AML-193 (cell line): ENCODE results near the gene PSPN.

Experiments
- DNase-seq, 2 experiments: peaks; one replicate each; lab custom pipeline; 2025; lab: John Stamatoyannopoulos, UW

PSPN gene, protein sequence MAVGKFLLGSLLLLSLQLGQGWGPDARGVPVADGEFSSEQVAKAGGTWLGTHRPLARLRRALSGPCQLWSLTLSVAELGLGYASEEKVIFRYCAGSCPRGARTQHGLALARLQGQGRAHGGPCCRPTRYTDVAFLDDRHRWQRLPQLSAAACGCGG

DNA sequence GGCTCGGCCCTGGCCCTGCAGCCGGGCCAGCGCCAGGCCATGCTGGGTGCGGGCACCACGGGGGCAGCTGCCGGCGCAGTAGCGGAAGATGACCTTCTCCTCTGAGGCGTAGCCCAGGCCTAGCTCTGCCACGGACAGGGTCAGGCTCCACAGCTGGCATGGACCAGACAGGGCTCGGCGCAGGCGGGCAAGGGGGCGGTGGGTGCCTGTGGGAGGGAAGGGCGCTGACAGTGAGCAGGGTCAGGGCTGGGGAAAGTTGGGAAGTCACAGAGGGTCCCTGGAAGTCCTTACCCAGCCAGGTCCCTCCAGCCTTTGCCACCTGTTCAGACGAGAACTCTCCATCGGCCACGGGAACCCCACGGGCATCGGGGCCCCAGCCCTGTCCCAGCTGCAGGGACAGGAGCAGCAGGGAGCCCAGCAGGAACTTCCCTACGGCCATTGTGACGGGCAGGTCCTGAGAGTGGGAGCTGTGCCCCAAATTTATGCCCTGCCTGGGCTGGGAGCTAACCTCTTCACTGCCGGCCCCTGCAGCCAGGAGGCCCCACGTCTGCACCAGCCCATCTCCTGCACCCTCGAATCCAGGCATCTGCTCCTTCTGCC lies at the start of gene PSPN:
PSPN (minus strand) TSS at position 523 of the 600 bp plus-strand sequence; CDS start at position 439, 84 bp downstream.
- no peak for DNase-seq

DNA sequence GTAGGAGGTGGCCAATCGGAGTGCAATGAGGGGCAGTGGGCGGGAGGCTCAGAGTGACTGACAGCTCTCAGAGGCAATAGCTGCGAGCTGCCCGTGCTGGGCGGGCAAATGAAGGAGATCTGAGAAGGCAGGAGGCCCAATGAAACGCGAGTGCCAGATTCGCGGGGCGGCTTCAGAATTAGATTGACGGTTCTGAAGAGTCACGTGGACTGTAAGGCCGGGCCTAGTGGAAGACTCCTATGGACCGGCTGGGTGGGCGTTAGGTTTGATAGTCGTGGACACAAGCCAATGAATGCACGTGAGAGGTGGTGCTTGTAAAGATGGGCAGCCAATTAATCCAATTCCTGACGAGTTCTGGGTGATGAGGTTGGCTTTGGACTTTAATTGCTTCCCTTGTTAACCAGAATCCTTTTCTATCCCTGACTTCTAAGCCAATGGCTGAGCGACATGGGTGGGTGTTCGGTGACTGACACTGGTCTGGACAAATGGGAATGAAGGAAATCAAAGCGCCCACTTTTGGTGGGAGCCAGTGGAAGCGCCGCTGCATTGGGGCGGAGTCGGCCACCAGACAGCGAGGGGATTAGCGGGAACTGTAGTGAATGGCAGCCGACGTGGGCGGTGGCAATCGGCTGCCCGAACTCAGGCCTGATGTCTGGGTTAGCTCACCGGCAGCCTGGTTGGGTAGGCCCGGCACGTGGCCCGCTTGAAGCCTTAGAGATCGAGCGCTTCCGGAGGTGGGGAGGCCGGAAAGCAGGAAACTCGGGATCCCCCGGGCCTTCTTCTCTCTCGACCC lies 49.4 kb upstream of the PSPN start:
- peak; percentile 99 to 100 for DNase-seq

DNA sequence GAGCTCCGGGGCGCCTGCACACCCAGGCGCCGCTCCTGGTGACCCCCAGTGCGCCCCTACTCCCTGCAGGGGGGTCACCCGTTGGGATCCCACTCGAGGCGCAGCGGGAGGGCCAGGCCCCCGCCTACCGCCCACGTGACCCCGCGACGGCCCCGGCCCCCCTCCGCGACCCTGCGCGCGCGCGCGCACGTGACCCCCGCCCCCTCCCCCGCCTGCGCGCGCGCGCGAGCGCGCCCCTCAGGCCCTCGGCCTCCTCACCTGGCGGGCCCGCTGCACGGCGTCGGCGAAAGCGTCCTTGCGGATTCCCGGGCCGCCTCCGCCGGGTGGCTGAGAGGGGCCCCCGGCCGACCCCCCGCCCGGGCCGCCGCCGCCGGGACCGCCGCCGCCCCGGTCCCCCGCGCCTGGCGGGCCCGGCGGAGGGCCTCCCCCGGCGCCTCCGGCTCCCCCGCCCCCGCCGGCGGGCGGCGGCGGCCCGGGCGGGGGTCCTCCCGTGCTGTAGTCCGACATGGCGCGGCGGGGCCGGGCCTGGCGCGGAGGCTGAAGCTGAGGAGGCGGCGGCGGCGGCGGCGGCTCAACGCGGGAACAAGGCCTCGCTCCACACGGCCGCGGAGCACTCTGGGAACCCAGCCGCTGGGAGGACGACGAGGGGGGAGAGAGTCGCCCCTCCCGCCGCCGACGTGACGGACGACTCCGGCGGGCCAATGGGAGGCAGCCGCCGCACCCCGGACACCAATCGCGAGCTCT lies 48.6 kb upstream of the PSPN start, which contains the start of gene KHSRP:
KHSRP (minus strand) TSS at position 617 of the 744 bp plus-strand sequence; CDS start at position 507, 110 bp downstream.
- no peak for DNase-seq

DNA sequence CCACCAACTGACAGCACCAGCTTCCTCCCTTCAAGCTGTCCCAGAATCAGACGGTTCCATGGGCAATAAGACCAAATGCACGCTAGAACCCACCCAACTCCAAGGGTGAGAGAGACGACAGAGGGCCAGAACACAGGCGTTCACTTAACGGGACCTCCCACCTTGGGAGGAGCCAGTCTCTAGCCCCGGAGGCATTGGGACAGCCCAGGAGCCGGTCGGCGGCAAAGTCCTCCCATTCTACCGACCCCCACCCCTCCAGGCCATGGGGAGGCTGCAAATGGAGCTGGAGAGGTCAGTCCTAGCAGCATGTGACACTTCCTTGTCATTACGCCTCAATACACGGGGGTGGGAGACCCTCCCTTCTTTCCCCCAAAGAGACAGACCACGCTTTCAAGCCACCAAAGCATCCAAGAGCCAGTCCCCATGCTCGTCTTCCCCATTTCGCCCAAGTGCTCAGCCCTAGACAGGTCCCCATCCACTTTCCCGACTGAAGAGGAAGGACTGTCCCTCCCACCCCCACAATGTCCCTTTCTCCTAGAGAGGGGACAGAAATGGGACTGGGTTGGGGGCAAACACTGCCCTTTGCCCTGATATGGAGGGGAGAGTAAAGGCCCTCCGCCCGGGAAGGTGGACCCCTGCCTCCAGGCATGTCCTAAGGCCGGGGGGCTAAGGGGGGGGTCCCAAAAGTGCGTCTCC lies 47.9 kb upstream of the PSPN start:
- peak; percentile 11 to 18 for DNase-seq

DNA sequence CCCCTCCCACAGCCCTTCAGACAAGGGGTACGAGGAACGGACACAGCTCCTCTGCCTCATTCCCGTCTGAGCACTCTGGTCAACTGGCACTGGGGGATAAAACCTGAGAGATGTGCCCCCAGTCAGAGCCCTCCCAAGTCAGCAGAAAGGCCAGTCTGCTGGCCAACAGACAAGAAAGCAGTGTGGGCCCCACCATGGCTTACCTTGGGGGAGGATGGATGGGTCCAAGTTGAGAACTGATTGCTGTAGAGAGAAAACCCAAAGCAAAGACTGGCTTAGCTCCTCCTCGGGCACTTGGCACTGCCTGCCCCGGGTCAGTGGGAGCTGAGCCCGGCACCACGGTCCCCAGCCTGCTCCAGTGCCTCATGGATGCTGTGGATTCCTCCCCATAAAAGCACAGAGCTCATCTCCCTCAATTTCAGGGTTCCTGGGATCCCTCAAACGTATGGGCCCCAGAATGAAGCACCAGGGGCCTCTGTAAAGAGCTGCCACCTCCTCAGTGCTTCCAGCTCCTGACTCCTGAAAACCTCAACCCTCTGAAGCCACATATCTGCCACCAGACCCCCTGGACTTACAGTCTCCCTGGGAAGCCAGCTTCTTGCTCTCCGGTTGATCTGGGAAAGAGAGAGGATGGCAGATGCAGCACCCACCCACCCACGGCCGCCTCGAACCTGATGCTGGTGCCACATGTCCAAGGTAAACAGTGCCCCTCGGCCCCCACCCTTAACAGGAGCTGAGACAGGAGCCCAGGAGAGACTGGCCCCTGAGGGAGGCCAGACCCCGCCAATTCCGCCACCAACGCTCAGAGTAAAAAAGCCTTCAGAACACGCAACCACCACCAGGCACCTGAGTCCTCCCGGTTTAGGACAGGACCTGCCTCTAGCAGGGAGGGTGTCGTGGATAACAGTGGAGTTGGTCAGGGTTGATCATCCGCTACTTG lies 45.6 kb upstream of the PSPN start:
- no peak for DNase-seq

DNA sequence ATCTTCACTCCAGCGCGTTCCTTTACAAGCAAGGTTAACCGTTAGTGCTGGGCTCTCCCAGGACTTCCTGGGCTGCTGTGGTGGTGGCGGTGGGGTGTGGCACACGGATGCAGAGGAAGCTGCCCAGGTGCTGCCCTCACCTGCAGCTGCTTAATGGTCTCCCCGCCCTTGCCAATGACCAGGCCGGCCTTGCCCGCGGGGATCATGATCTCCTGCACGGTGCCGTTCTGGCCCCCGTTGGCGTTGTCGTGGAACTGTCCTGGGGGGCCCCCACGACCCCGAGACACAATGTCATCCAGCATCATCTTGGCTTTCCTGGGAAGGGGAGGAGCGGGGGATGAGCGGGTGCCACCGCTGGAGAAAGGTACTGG lies 42.8 kb upstream of the PSPN start:
- no peak for DNase-seq

DNA sequence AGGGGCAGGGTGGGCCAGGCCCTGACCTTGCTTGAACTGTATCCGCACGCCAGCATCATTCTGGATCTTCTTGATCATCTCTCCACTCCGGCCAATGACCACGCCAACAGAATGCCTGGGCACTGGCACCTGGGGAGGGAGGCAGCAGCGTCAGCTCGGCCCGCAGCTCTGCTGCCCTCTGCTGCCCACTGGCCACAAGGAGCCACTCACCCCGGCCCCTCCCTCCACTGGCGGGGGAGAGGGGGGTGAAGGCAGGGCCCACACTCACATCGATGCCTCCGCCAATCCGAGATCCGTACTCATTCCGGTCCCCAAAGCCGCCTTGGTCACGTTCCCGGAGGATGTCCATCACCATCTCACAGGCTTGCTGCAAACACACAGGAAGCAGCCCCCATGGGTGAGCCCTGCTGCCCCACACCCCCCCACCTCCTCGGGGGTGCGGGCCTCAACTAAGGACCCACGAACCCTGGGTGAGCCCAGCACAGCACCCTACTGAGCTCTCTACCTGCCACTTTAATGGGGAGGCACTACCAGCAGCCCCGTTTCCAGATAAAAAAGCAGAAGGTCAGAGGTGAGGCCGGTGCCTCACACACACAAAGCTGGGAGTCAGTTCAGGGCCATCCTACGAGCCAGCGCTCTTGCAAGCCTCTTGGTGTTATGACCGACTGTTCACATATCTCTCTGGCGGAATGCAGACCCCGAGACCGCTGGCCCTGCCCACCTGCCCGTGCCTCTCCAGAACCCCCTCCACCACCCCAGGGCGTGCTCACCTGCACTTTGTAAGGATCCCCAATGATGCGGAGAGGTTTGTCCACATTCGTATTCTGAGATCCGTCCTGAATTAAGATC lies 42.2 kb upstream of the PSPN start:
- DNase-seq, result no peak

DNA sequence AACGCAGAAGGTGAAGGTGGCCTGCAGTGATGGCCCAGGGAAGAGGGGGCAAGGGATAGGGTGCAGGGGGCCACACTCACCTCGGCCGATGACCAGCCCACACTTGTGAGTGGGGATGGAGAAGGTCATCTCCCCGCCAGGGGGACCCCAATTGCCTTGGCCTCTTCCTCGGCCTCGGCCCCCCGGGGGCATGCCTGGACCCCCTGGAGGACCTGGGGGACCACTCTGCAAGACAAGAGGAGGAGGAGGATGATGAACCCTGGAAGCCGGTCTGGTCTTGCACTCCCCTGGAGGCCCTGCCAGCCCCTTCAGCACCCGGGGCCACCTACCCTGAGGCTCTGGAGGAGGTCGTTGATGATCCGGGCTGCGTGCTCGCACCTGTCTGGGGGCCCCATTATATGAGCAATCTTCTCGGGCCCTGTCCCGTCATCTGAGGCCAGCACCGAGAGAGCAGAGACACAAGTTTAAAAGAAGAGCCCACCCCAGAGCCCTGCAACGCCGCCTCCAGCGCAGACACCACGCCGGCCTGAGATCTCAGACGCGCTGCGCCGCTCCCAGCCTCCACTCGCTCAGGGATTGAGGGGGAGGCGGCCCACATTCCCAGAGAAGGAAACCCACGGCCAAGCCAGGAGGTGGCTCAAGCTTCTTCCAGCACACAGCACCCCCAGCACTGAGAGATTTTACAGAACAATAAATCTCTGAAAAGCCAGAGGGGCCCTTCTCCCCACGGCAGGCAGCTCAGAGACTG lies 41.1 kb upstream of the PSPN start:
- DNase-seq, result no peak

DNA sequence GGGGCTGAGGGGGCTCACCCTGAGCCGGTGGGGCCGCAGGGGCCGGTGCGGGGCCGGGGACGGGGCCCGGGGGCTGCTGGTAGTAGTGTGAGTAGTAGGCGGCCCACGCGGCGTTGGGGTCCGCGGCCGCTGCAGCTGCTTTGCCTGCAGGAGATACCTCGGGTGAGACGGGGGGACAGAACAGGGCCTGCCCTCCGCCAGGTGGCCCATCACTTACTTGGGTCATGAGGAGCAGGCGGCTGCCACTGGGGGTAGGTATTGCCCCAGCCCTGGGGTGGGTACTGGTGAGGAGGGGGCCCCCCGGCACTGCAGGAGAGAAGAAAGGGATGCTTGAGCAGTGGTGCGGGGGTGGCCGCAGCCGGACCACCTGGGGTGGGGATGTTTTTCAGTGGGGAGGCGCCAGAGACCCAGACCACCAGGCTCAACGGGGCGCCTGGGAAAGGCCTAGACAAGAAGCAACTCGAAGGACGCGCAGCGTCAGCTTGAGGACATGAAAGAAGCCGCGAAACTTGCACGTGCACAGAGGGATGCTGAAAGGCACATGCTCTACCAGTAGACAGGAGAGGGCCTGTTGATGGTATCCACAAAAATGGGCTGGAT lies 40.0 kb upstream of the PSPN start:
- no peak for DNase-seq

DNA sequence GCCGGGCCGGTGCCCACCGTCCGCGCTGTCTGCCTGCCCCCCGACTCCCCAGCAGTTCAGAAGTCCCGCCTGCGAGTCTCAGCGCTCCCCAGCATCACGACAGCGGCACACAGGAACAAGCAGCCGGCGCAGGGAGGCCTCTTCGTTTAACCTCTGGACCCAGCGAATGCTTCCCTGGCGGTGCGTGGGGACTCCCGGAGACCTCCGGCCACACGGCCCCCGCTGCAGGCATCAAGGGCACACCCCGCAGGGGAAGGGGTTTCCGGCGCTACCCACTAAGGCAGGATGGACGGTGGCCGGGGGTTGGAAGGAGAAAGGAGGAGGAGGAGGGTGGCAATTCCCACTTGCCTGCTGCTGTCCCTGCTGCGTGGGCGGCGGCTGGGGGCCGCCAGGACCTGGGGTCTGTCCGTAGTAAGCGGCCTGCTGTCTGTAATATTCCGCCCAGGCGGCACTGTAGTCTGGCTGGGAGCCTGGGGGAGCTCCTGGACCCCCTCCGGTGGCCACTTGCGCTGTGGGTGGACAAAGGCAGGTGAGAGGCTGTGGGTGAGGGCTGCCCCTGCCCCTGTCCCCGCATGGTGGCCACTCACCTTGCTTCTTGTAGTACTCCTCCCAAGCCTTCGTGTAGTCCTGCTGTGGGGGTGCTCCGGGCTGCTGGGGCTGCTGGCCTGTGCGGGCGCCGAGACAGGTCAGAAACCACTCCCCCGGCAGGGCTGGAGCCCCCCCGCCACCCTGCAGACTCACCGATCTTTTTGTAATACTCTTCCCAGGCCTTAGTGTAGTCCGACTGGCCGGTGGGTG lies 39.3 kb upstream of the PSPN start:
- DNase-seq, result no peak

DNA sequence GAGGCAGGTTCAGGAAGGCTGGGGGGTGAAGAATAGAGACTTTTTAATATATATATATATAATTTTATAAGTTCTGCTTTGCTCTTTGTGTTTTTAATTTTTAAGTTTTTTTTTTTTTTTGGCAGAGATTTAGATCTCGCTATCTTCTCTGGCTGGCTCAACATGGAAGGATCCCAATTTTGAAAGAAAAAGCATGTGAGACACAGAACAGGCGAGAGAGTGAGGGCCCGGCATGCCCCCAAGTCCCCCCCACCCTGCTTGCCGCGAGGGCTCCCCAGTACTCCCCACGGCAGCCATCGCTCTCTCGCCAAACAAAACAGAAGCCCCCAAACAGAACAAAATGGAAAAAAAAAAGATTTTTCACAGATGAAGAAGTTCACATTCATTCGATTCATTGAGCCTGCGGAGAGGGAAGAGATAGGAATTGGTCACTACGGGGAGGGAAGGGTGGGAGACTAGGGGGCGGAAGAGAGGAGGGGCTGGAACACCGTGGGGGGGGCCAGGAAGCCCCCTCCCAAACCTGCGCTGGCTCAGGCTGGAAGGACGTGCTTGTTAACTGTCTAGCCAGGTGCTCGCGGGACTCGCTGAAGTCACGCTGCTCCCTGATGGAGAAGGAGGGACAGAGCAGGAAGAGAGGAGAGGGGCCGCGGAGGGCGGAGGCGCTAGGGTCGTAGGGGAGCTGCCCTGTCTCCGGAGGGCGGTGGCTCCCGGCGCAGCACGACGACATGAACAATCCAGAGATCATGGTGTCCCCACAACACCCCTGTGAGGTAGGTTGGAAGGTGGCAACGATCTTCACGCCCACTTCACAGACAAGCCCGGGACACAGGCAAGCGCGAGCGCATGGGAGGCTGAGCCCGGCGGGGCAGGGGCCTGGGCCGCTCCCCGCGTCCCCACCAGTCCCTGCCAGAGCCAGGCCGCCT lies 38.2 kb upstream of the PSPN start:
- DNase-seq, result no peak

DNA sequence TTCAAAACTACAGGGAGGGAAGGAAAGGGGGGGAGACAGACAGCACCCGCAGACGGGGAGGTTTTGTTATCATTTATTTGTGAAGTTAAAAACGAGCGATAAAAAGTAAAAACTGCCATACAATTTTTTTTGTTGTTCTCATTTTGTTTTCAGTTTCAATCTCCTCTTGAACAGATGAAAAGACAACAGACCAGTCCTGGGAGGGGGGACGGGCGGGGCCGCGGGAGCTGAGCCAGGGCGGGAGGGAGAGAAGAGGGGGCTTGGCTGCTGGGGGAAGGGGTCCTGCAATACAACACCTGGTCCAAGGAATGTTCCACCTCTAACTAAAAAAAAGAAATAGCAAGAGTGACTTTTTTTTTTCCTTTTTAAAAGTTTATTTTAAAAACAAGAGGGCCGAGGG lies 37.6 kb upstream of the PSPN start:
- DNase-seq, result no peak

DNA sequence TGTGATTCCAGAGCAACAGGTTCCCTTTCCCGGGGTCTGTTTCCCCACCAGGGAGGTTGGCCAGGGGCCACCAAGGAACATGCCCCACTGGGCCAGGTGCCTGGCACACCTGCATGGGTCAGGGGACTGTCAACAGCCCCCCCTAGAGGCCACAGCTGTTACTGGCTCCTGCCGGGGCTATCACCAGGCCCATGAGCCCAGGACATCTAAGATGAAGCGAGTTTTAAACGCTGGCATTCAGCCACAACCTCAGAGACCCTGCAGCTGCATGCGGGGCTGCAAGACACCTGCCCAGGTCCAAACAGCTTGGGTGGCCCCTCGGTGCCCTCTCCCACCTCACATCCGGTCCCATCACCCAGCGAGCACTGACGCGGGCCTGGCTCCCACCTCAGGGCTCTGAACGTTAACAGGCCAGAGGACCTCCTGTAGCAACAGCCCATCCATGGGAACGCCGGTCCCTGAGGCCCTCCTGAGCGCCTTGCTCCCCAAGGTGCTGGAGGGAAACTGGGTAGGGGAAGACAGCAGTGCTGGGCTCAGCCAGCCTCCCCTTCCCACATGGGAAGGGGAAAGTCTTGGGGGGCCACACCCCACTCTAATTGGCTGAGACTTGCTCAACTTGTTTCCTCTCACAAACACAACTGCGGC lies 36.8 kb upstream of the PSPN start:
- no peak for DNase-seq

DNA sequence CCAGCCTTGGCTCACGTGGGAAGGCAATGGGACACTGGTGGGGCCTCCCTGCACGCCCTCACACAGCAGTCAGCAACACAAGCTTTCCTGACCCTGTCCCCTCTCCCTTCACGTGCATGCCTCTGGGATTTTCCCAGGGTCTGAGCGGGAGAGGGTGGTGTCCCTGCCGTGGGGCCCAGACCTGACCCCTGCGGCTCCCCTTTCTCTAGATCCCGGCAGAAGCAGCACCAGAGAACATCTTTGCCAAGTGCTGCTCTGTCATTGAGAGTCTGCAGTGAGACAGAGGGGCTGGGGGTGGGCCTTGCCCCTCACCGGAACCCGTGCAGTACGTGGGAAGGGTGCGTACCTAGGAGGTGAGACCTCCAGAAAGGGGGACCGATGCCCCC lies 36.3 kb upstream of the PSPN start:
- no peak for DNase-seq

DNA sequence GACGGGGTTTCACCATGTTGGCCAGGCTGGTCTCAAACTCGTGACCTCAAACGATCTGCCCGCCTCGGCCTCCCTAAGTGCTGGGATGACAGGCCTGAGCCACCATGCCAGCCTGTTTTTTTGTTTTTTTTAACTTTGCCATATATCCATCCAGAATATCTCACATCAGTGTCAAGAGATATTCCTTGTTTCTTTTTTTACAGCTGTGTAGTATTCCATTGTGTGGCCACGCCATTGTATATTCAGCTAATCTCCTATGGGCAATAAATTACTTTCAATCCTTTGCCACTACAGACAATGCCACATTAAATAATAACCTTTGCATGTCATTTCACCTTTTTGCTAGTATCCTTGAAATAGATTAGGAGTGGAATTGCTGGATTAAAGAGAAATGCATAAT lies 33.6 kb upstream of the PSPN start:
- no peak for DNase-seq

DNA sequence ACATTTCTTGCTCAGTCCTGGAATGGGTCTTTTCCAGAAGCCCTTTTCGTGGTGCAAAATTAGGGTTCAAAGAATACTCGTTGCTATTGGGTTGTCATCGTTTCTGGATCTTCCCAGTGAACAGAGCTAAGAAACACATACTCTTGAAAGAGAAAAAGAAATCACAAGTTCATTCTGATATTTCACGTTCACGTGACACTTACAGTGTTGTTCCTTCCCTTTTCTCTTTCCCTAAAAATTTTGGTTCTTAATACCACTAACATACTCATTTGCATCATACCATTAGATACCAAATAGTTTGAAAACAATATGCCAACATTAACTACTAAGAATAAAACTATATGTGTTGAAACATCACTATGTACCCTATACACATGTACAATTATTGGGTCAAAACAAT lies 30.7 kb upstream of the PSPN start:
- no peak for DNase-seq
